Ecto neural progenitor cell (in vitro differentiated cells): Measurements from ENCODE around the gene HIF3A.
"Not testable (repeated sequence)": the region's sequence is repeated elsewhere in the genome, so short reads cannot be mapped to it uniquely, and the experiment has no call there.

Source experiments
- DNase-seq: peaks from one replicate; pipeline ENCODE4 v3.0.0-alpha.2; 2018; ENCODE audit warnings: low spot score

HIF3A gene

DNA sequence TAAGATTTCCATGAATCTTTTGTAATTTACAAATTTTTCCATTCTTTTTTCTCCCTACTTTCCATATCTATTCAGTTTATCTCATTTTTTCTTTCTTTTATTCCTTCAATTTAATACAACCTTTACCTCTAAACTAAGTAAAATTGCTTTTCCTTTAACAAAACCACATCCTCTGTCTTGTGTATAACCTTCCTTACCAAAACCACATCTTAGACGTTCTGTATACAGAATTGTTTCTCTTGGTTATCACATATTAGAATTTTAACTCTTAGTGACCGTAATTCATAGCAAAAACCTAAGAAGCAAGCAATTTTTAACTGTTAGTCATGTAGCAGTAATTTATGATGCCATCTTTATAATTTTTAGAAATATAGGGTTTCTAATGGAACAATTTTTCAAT lies 65.1 kb downstream of the HIF3A start:
- DNase-seq: no peak

DNA sequence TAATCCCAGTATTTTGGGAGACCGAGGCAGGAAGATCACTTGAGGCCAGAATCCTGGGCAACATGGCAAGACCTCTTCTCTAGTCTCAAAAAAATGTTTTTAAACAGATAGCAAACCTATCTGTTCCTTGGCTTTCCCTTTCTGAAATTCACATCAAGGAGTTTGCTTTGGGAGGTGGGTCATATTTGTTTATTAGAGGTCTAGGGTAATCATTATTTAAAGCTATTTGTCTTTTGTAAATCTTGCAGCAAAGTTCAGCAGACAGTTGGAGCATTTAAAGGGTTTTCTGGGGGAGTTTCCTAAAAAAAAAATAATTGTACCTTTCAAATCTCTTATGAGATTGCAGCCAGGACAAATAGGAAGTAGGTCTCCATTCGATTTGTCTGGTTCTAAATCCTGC lies 67.5 kb downstream of the HIF3A start:
- no peak for DNase-seq

DNA sequence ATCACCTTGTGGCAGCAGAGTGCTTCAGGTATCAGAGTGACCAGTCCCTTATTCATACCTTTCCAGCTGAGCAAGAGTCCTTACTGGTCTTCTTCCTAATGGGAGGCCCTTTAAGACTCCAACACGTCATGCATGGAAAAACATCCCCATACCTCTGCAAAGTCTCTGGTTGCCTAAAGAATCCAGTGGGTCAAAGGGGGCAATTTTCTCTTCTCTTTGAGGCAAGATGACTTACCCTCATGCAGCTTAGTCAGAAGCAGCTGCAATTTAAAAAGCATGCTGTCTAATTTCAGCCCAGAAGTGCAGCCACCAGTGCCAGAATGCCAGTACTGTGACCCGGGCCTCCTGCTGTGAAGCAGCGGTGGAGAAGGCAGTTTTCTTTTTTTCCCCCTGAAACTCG lies 68.7 kb downstream of the HIF3A start:
- DNase-seq: no peak

DNA sequence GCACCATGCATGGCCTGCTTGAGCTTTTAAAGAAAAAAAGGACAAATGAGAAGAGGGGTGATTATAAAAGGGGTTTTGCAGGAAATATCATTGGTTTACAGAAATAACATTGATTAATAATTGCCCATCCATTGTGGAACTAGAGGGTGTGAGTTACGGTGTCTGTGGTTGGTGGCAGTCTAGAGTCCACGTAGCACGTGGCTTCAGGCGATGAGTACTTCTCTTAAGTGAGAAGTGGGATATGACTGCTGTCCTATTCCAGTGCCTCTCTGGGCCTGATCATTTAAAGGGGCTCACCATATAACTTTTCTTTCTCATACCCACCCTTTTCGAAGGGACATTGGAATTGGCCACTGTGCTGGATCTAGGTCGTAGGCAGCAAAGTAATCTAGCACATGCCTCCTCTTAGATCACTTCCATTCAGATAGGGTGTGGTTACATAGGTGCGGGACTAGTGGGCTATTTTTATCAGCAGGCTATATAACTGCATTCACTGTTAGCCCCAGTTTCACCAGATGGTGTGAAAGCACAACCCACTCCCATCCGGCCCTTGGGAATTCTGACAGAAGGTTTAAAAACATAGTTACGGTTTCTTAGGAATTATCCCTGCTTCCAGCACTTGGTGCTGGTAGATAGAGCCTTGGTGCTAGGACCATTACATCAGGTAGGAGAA lies 69.9 kb downstream of the HIF3A start:
- DNase-seq: no peak

DNA sequence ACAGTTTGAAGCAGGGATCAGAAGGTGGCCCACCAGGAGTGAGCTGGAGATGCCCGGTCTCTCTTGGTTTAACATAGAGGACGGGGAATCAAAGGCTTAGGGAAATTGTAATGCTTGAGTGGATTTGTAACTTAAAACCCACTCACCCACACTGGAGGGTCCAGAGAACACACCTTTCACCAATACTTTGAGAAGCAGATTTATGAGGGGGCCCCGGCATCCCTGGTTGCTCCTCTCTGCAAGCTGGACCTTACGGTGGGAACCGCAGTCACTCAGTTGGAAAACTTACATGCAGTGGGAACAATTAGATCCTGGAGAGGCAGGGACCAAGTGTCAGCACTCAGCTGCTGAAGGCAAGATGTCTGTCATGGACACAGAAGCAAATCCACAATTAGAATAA lies 70.6 kb downstream of the HIF3A start:
- DNase-seq: no peak

DNA sequence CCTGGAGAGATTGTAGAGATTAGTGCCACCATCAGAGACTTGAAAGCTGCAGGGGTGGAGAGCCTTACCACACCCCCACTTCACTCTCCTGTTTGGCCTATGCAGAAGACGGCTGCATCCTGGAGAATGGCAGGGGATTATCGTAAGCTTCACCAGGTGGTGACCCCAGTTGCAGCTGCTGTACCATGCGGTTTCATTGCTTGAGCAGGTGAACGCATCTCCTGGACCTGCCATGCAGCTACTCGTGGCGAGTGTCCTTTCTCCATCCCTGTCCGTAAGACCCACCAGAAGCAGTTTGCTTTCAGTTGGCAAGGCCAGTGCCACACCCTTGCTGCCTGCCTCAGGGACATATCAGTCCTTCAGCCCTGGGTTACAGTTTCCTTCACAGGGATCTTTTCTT lies 71.3 kb downstream of the HIF3A start:
- no peak for DNase-seq

DNA sequence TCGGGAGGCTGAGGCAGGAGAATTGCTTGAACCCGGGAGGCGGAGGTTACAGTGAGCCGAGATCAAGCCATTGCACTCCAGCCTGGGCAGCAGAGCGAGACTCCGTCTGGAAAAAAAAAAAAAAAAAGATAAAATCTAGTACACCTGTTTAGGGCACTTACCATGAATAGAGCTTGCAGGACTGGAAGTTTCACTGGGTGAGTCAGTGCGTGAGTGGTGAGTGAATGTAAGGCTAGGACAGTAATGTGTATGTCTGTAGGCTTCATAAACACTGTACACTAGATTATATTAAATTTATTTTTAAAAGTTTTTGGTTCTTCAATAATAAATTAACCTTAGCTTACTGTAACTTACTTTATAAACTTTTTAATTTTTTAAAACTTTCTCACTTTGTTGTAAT lies 73.0 kb downstream of the HIF3A start:
- DNase-seq: no peak

DNA sequence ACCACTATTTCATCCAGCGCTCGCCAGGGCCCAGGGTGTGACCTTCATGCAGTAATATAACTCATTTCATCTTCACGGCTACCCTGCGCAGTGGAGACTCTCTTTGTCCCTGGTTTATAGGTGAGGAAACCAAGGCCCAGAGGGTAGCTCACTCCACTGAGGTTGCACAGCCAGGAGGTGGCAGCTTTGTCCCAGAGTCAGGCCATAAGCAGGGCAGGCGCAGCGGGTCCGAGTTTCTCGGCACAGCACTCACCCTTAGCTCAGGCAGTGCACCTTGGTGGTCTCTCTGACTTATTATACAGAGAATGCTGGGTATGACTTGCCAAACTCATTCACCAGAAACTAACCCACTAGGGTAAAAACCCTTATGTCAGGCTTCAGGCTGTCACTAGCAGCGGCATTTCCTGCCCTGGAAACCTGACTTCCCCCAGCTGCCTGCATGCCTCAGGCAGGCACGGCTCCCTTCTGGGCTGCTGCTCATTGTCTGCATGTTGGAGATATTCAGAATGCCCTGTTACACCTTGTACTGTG lies 74.6 kb downstream of the HIF3A start:
- no peak for DNase-seq

DNA sequence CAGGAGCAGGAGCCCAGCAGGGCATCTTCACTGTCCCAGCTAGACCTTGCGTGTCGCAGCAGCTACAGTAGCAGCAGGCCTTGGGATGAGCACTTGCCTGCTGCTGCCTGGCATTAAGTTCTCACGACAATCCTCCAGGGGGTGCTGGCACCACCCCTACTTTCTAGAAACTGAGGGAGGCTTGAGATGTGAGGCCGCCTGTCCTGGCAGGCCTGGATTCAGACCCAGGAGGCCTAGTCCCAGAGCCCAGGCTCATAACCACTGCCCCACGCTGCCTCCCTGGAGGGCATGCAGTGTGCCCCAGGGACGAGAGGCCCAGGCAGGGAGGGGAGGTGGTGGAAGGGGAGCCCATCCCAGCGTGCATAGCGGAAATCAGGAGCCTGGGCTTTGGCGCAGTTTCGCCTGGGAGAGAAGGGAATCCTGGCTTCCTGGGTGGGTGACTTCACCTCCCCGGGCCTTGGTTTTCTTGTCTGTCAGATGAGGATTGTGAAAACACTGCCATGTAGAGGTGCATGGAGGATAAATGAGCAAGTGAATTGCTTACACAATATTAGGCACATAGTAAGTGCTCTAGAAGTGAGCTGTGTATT lies 76.2 kb downstream of the HIF3A start:
- DNase-seq: no peak

DNA sequence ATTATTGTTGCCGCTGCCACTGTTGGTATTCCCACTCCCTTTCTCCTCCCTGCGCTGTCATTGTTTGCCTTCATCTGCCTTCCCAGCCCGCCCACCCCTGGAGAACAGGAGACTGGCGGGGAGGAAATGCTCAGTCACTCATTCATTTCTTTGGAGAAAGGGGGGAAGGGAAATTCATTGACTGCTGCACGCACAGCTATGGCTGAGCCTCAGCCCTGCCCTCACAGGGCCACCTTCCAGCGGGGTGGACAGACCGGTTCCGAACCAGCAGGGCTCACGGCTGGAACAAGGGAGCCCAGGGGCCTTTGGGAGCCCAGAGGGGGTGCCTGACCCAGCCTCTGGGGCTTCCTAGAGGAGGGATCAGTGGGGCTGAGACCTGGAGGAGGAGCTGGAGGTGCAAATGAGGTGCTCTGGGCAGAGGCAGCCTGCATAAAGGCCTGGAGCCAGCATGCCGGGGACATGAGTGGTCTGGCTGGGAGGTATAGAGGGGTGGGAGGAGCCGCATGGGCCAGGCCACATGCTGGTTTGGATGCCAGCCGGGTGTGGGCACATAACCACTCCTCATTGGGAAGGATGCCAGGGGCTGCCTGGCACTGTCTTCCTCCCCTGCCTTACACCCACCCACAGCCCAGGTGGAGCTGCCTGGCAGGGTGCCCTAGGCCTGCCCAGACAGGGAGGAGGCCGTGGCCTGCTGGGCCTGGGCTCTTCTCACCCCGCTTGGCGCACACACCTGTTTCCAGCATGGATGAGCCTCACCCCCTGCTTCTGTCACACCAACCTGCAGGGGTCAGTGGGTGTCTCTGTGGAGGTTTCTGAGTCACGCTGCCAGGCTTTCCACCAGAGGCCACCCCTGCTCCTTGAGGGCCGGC lies 76.9 kb downstream of the HIF3A start:
- DNase-seq: peak; percentile 62

DNA sequence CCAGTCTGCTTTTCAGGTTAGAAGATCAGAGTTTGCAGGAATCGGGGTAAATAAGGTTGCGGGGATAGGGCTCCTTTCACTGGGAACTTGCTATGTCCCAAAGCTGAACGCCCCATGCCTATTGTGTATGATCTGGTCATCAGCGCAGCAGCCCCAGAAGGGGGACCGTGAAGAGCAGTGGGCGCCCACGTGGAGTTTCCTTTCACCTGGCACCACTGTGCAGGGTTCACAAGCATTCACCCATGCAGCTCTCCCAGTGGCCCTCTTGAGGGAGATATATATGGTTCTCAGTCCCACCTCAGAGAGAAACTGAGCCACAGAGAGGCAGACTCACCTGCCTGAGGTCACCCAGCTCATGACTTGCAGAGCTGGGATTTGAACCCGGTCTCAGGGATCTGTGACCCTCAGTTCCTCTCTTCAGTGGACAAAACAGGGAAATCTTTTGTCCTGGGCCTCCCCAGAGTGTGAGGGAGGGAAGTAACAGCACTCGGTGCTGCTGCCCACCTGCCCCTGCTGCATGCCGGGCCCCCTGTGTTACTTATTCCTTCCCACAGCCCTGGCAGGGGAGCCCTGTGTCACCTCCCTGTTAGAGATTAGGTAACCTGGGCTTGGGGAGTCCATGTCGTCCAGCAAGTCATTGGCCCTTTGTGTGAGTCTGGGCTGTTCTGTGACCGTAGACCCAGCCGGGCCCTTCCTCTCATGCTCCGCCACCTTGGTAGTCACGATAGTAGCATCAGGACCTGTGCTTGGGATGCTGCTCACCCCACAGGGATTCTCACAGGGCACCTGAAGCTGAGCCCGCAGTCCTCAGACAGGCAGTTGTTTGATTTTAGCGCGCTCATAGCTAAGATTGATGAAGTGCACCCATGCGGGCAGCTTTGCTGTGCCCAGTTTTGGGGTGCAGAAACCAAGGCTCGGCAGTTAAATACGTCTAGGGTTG lies 78.0 kb downstream of the HIF3A start:
- DNase-seq: no peak

DNA sequence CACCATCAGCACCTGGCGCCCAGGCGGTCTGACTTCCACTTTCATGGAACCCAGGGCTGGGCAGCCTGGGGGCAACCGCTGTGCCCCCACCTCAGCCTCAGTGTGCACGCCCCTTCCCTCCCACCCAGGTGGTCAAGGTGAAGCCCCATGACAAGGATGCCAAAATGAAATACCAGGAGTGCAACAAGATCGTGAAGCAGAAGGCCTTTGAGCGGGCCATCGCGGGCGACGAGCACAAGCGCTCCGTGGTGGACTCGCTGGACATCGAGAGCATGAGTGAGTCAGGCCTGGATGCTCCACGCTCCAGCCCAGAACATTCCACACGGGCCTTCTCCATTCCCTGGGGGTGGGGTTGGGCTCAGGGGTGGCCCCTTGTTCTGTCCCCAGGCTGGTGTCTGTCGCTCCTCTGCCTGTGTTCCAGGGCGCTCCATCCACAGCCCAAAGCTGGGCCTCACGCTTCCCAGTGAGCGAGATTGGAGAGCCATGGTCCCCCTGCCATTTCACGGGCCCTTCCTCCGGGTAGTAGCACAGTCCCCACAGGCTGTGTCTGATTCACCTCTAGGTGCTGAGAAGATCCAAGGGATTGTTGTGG lies 78.7 kb downstream of the HIF3A start:
- not testable (repeated sequence) for DNase-seq

DNA sequence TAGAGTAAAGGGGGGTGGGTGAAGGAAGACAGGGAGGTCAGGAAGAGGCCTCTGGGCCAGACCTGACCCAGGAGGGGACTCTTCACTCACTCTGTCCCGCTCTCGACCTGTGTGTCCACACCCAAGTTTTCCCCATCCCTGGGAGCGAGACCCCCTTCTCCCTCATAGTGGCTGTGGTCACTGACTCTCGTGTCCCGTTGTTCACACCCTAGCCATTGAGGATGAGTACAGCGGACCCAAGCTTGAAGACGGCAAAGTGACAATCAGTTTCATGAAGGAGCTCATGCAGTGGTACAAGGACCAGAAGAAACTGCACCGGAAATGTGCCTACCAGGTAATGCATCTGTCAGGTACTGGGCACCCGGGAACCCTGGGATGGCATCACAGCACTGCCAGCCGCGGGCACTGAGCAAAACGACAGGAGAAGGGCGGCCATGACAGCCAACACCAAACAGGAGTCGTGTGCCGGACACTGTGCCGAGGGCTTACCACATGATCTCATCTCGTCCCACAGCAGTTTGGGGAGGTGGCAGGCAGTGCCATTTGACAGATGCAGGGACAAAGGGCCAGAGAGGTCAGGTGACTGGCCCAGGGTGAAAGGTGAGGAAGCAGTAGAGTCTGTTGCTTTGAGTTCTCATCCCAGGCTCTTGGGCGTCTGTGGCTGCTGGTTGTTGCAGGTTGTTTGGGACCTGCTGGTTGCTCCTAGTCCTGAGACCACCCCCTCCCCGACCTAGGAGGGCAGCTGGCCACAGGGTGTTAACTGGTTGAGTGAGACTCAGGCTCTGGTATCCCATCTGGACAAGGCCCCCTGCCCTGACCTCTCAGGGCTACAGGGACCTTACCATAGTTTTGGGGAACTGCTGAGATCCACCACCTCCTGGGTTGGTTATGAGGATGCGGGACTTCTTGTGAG lies 79.7 kb downstream of the HIF3A start:
- no peak for DNase-seq

DNA sequence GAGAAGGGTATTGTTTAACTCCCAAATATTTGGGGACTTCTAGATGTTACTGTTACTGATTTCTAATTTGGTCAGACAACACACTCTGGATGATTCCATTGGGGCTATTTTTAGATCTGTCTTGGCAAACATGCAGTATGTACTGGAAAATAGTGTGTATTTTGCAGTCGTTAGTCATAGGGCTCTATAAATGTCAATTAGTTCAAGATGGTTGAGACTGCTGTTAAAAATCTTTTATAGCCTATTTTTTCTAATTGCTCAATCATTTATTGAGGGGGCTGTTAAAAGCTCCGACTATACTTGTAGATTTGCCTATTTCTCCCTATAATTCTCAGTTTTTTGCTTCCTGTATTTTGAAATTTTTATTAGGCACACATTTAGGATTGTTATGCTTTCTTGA lies 81.4 kb downstream of the HIF3A start:
- no peak for DNase-seq

DNA sequence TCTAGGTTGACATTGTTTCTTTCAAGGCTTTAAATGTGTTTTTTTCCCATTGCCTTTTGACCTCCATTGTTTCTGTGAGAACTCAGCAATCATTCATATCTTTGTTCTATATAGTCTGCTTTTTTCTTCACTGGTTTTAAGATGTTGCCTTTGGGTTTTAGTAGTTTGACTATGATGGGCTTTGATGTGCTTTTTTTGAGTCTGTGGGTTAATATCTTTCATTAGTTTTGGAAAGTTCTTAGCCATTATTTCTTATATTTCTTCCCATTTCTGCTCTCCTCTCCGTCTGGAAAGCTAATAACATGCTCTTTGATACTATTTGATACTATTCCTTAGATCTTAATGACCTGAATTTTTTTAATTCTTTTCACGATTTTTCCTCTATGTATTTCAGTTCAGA lies 83.8 kb downstream of the HIF3A start:
- no peak for DNase-seq

DNA sequence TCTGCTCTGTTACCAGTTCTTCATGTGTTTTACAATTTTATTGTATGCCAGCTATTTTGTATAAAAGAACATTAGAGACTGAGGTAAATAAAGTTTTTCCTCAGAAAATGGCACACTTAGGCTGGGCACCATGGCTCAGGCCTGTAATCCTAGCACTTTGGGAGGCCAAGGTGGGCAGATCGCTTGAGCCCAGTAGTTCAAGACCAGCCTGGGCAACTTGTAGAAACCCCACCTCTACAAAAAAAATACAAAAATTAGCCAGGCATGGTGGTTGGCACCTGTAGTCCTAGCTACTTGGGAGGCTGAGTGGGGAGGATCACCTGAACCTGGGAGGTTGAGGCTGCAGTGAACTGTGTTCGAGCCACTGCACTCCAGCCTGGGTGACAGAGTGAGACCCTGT lies 84.5 kb downstream of the HIF3A start:
- no peak for DNase-seq

DNA sequence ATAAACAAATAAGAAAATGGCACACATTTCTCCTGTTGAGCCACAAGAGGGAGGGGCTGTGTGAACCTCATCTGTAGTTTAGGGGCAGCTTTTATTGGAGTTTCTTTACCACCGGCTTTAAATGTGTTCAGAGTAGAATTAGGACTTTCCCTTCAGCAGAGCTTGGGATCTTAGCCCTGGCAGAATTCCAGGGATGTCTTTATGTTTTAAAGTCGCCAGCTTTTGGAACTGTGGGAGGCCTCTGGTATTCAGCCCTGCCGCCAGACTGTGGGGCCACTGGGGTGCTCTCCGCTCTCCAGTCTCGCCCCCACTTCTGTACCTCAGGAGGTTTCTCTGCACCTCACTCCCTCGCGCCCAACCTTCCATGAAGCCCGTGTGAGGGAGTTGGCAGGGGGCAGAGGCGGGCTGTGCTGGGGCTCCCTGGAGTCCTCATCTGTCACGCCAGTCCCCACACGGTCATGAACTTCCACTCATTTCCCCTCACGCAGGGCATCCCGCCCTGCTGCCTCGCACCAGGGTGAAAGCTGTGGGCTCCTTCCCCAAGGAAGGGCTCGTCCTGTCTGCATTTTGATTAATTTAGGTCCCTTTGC lies 85.0 kb downstream of the HIF3A start:
- no peak for DNase-seq

DNA sequence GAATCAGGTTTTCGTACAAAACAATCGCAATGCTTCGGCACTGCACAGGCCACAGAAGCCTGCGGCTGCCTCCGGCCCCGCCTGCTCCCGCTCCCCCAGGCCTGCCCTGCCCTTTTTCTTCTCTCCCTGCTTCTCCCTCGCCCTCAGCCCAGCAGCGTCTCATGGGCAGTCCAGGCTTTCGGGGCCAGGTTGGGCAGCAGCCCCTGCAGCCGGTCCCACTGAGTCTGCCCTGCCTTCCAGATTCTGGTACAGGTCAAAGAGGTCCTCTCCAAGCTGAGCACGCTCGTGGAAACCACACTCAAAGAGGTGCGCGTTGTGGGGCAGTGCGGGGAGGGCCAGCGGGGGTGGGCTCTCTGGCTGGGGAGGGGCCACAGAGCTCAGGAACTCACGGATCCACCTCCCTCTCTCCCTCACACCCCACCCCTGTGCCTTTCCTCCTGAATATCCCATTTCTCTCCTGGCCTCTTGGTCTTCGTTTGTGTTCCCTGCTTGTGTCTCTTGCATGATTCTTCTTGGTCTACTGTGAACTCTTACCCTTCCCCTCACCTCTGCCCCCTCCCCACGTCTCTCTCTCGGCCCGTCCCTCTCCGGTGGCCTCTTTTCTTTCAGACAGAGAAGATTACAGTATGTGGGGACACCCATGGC lies 86.5 kb downstream of the HIF3A start:
- DNase-seq: peak; percentile 29

DNA sequence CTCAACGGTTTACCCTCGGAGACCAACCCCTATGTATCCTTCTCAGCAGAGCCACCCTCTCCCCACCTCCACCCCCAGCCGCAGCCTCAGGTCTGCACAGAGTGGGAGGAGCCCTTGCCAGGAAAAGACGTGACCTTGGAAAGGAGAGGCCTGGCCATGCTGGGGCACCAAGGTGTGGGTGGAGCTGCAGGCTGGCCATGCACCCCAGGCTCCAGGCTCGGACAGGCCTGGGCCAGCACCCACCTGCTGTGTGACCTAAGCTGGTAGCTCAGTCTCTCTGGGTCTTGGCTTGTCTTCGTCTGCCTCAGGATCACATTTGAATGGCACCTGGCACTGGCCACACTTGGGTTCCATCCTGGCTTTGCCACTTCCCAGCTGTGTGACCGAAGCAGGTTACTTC lies 87.0 kb downstream of the HIF3A start:
- peak; percentile 23 for DNase-seq

DNA sequence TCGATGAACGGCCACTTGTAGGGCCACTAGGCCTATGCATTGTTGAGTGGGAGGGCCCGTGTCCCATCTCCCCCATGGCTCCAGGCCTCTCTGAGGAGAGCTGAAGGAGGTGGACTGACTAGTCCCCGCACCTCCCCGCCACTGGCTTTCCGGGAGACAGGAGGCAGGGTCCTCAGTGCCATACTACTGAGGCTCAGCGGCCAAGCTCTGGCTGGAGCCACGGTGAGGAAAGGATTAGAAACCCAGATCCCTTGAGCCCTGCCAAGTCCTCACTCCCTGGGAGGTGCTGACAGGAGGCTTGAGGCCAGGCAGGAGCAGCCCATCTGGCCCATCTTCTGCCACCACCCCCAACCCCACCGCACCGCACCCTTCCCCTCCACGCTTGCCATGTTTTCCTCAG lies 87.6 kb downstream of the HIF3A start:
- no peak for DNase-seq
